H4 (cell line): ENCODE results near the gene FAM118B. TPM values are rescaled to one million over a fixed set of nuclear protein-coding genes. Genes with fewer than 3 reads are reported as not detected.
"Not testable (repeated sequence)": the region's sequence is repeated elsewhere in the genome, so short reads cannot be mapped to it uniquely, and the experiment has no call there.

Experiments
- DNase-seq: peaks from one replicate; pipeline ENCODE4 v3.0.0-alpha.2; 2015; ENCODE audit warnings: low spot score
- total RNA-seq: library from RNA; depleted of rRNA; stranded (reverse); fragments of >200 nt; shearing (Covaris generic); gene quantifications from 2 replicates; pipeline ENCODE4 v1.2.3, GENCODE V29; 2014

Gene FAM118B
- total RNA-seq, 1 experiment from 2014 or later: 41.8 TPM

DNA sequence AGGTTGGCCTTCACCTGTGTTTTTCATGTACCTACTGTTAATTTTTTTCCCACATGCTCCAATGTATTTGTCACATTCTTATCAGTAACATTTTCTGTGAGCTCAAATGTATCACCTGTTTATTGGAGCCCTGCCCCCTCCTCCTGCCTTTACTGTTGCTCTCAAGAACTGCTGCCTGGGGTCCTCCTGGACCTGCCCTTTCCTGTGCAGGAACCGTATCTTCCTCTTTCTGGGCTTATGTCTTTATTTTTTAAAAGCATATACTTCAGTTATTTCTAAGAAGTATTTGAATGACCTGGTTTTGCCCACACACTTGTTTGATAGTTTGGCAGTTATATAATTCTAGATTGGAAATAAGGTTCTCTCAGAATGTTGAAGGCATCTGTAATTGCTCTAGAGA is 5.9 kb downstream of the FAM118B start:
- no peak for DNase-seq

DNA sequence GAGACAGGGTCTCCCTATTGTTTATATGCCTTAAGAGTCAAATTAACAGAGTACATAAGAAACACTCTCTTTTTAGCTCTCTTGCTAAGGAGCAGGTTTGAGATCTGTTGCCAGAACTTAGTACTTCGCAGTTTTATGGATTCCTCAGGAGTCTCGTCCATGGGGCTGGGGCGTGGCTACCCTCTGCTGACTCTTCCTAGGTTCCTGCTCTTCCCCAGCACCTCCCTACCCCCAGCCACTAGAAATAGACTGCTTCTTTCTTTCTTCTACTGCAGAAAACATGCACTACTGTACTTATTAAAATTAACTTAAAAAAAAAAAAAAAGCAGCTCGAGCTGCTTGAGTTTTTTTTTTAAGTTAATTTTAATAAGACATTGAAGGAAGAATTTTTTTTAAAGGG is 8.0 kb downstream of the FAM118B start:
- no peak for DNase-seq

DNA sequence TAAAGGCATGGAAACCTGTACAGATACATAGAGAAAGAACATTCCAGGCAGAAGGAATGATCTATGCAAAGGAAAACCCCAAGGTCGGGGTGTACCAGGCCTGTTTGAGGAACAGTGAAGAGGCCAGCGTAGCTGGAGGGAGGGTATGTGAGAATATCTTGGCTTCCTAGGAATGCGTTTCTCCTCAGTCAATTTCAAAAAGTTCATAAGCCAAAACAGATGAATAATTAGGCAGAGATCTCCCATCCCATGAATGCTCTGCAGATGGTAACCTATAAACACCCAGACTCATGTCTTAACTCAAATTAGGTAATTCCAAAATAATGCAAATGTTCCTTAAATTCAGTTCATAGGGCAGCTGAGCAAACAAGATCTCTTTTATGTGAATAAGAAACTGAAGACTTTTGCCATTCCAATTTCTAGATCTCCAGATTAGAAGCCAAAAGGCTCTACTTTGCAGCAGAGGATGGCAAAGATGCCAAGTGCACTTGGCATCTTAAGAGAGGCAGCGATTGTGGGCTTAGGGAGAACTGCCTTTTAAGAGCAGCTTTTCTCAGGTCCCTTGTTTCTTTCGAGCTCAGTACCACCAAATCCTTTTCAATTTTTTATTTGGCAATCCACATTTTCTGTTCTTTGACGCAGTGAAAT is 13.2 kb downstream of the FAM118B start:
- no peak for DNase-seq

GRCh38 chr11:126225295-126225665 is 13.7 kb downstream of the FAM118B start:
- no peak for DNase-seq

DNA sequence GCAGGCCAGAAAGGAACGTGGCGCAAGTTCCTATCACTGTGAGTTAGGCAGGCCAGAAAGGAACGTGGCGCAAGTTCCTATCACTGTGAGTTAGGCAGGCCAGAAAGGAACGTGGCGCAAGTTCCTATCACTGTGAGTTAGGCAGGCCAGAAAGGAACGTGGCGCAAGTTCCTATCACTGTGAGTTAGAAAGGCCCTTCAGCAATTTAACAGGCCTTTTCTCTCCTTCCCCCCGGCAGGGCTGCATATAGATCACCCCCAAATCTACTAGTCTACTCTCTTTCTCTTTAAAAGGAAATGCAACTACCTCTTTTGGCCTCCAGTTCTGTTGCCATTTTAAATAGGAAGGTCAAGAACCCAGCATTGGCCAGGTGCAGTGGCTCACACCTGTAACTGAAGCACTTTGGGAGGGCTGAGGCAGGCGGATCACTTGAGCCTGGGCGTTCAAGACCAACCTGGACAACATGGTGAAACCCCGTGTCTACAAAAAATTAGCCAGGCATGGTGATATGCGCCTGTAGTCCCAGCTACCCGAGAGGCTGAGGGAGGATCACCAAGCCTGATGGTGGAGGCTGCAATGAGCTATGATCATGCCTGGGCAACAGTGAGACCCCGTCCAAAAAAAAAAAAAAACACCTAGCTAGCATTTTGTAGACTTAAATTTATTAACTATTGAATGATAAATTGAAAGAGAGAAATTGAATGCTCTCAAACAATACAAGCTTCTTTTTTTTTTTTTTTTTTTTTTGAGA is 14.9 kb downstream of the FAM118B start:
- no peak for DNase-seq

DNA sequence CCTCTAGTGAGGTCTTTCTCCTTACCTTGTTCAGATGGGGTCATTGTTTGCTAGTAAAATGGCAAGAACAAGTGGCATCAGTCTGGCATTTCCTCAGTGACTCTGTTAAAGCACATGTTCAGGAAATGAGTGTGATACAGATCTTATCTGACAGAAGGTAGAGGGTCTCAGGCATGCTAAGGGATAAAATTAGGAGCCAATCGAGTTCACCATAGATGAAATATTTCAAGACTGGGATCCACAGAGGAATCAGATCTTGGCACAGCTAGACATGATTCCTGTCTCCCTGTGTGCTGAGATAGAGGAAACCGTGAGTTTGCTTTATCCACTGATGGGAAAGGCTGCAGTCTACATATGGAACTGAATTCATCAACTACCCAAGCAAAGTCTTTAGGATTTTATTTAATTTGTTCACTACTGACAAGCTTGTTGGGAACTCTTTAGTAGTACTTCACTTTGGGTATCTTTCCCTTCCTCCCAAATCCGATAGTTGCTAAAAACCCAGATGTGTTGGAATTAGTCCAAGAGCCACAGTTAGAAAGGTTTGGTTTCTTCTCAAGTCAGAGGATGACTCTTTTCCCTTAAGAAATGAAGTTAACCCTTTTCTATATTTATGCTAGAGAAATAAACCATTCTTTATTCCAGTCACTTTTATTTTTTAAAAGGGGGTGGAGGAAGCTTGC is 18.4 kb downstream of the FAM118B start:
- DNase-seq: no peak

- peak; percentile 58 for DNase-seq
Measured at GRCh38 chr11:126231725-126232459, 20.3 kb downstream of the FAM118B start.

- no peak for DNase-seq
Measured at GRCh38 chr11:126232683-126233082, 21.1 kb downstream of the FAM118B start.

- no peak for DNase-seq
Measured at GRCh38 chr11:126233391-126233790, 21.8 kb downstream of the FAM118B start.

DNA sequence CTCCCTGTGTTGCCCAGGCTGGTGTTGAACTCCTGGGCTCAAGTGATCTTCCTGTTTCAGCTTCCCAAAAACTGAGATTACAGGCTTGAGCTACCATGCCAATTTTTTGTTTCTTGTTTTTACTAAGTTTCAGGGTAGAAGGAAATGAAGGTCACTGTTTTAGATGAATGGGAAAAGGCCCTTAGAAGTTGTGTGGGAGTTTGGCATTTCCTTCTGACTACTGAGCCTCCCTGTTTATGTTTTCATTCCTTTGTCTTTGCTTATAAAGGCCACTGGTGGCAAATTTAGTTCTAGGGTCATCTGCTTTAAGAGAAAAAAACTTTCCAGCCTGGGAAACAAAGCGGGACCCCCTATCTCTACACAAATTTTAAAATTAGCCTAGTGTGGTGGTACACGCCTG is 35.1 kb downstream of the FAM118B start:
- DNase-seq: no peak

DNA sequence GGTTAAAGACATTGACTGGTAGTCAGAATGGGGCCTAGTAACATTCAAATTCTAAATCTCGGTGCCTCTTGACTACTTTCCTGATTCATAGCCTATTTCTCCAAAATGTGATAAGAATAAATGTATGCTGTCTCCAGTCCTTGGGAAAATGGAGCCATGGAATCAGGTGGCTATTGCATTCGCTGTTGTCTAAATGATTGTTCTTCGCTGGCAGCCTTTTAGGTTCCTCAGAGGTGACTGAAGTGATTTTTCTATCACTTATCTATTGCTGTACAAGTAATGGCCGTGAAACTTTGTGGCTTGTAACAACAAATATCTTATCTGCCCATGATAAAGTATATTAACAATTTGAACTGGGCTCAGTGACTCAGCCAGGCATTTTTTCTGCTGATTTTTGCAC is 41.7 kb downstream of the FAM118B start:
- no peak for DNase-seq

DNA sequence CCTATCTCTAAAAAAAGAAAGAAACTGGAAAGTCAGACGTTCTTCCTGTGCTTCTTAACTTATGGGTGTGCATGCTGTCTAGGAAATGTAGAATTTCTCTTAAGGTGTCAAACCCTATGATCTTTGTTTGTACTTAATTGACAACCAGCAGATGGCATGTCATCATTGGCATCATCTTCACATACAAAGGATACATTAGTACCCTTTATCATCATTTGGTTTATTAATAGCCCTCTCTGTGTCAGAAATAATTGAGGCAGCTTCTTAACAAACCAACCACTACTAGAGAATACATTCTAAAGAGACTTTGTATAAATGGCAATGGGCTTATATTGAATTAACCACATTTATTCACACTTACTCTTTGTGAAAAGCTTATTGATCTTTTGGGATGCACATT is 43.2 kb downstream of the FAM118B start:
- no peak for DNase-seq

DNA sequence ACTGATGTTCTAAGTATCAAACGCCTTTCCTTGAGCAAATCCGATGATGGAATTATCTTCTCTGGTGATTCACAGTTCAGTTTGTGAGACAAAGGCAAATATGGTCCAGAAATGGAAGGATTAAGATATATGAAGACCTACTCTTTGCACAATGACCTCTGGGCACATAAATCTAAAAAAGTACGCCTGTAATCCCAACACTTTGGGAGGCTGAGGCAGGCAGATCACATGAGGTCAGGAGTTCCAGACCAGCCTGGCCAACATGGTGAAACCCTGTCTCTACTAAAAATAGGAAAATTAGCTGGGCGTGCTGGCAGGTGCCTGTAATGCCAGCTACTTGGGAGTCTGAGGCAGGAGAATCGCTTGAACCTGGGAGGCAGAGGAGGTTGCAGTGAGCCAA is 43.9 kb downstream of the FAM118B start:
- not testable (repeated sequence) for DNase-seq

- DNase-seq: no peak
Measured at GRCh38 chr11:126256216-126256615, 44.6 kb downstream of the FAM118B start.

- no peak for DNase-seq
Measured at GRCh38 chr11:126257144-126257543, 45.6 kb downstream of the FAM118B start.

DNA sequence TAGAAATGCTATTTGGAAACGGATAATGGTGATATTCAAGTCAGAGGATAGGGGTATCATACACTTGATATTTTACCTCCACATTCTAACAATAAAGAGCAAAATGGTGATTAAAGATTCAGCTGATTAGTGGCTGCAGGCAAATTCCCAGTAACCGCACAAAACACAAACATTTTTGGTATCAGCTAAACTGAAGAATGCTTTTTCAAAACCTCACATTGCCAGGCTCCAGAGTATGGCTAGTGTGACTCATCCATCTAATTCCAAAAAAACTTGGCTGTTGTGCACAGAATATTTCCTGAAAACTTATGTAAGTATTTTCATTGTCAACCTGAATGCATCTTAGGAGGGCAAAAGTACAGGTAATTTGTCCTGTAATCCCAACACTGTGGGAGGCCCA is 46.2 kb downstream of the FAM118B start:
- peak; percentile 52 for DNase-seq

DNA sequence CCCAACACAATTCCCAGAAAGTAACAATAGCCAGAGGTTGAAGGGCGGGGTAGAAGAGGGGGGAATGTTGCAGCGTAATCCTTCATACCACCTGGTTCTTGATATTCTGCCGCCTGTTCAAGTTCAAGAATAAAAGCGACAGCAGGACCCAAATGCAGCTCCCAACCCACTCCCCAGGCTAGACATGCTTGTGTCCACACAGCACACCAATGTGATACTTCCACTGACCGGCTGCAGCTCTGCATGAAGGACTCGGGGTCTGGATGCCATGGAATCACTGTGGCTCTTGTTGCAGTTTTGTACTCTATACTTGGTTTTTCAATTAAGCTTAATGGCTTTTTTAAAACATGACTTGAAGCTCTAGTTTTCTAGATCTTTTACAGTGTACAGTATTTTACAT is 50.6 kb downstream of the FAM118B start:
- DNase-seq: no peak

- DNase-seq: no peak
Measured at GRCh38 chr11:126263489-126263888, 51.9 kb downstream of the FAM118B start.

GRCh38 chr11:126265811-126266210 is 54.2 kb downstream of the FAM118B start:
- DNase-seq: no peak

DNA sequence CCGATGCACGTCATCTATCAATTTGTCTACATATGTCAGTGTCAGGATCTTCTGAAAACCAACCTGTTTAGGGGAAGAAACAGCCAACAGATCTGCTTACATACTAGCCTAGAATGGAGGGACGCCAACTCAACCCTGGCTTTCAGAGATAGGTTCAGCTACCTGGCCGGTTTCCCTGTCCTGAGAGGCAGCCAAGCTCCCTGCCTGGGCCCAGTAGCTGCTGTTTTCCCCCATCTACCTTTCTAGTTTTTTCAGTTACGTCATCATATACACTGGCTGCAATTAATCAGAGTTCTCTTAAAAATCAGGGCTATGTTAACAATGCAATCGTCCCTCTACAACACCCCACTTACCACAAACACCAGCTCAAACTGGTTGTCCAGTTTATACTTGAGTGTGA is 56.1 kb downstream of the FAM118B start:
- no peak for DNase-seq

DNA sequence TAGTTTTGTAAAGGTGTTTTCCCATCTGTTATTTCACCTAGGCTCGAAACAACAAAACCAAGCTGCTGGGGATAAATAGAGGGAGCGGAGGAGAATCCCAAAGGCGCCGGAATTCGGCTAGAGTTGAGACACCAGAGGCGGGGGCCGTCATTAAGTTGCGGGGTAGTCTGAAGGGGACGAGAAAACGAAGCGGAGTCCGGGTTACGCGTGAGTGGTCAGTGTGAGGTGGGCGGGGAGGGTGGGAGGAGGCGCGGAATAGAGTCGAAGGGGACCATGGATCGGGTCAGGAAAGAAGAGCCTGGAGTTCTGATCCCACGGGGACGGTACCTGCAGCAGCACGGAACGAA is 56.8 kb downstream of the FAM118B start:
- DNase-seq: no peak
